ENCODE results near the gene LEPR. TPM values are rescaled to one million over a fixed set of nuclear protein-coding genes. Genes with fewer than 3 reads are reported as not detected.

Gene LEPR
- total and polyA plus RNA-seq, 4 donors: 42.0 to 103 (median 72.7) TPM

- no peaks in the 10 kb centered on the region for H3K9me3 ChIP-seq (ENCODE audit: control insufficient read depth in 4 of 4, low read length in 3 of 4)
- DNase-seq (ENCODE audit: low spot score): no peak
- H3K36me3 ChIP-seq (ENCODE audit: control insufficient read depth in 4 of 4, insufficient read depth in 3 of 4, low read depth in 1 of 4, low read length in 3 of 4): no peaks in the 10 kb centered on the region
- H3K4me3 ChIP-seq (ENCODE audit: low read depth in 1 of 3, low read length in 3 of 3): no peak overlapping the region
- no peaks in the 10 kb centered on the region for H3K27me3 ChIP-seq (ENCODE audit: control insufficient read depth in 4 of 4, insufficient read depth in 4 of 4, low read length in 3 of 4)
- WGBS: 88% methylated on average over 1 of the region's 1 CpG
- no peak for TF ChIP-seq FOXA1 (IDR thresholded peaks at IDR 0.05)
- TF ChIP-seq HNF4G (IDR thresholded peaks at IDR 0.05): no peak
- TF ChIP-seq RXRA (IDR thresholded peaks at IDR 0.05): no peak
- no peak for TF ChIP-seq ZBTB33 (IDR thresholded peaks at IDR 0.05)
- TF ChIP-seq JUND (IDR thresholded peaks at IDR 0.05): no peak
- no peak for TF ChIP-seq MAX (IDR thresholded peaks at IDR 0.05)
- no peak for TF ChIP-seq YY1 (IDR thresholded peaks at IDR 0.05)
- no peak for TF ChIP-seq HNF4A (conservative IDR thresholded peaks at IDR 0.05)
- TF ChIP-seq RAD21 (IDR thresholded peaks at IDR 0.05): no peak
- TF ChIP-seq GABPA (IDR thresholded peaks at IDR 0.05 in 1 of 2, conservative IDR thresholded peaks at IDR 0.05 in 1 of 2): no peak
- no peak for TF ChIP-seq CTCF (IDR thresholded peaks at IDR 0.05; ENCODE audit: low read depth, low read length, missing input control)
- no peak overlapping the region for H3K9ac ChIP-seq (ENCODE audit: low read depth in 1 of 2, low read length in 2 of 2)
- no peaks in the 10 kb centered on the region for H3K4me1 ChIP-seq (ENCODE audit: control insufficient read depth in 4 of 4, insufficient read depth in 4 of 4, low read length in 3 of 4)
- no peak overlapping the region for H3K27ac ChIP-seq (ENCODE audit: low read depth in 1 of 2, low read length in 2 of 2)
Observed at GRCh38 chr1:65393928-65394327, 26.5 kb upstream of the LEPR start.

- TF ChIP-seq HNF4A (conservative IDR thresholded peaks at IDR 0.05) (no peak), JUND (IDR thresholded peaks at IDR 0.05) (no peak), NR2F2 (IDR thresholded peaks at IDR 0.05) (no peak), YY1 (IDR thresholded peaks at IDR 0.05) (no peak), GABPA (IDR thresholded peaks at IDR 0.05 in 1 of 2, conservative IDR thresholded peaks at IDR 0.05 in 1 of 2) (no peak), CTCF (IDR thresholded peaks at IDR 0.05; ENCODE audit: low read depth, low read length, missing input control) (no peak), REST (IDR thresholded peaks at IDR 0.05) (no peak), FOXA1 (IDR thresholded peaks at IDR 0.05) (no peak), RXRA (IDR thresholded peaks at IDR 0.05) (no peak), ATF3 (IDR thresholded peaks at IDR 0.05) (no peak), HNF4G (IDR thresholded peaks at IDR 0.05) (no peak), SP1 (IDR thresholded peaks at IDR 0.05) (no peak)
- WGBS: 89% methylated on average over 3 of the region's 3 CpGs
- no peaks in the 10 kb centered on the region for H3K4me1 ChIP-seq (ENCODE audit: control insufficient read depth in 4 of 4, insufficient read depth in 4 of 4, low read length in 3 of 4)
- H3K9me3 ChIP-seq (ENCODE audit: control insufficient read depth in 4 of 4, low read length in 3 of 4): no peaks in the 10 kb centered on the region
- H3K9ac ChIP-seq (ENCODE audit: low read depth in 1 of 2, low read length in 2 of 2): no peak overlapping the region
- no peak overlapping the region for H3K27ac ChIP-seq (ENCODE audit: low read depth in 1 of 2, low read length in 2 of 2)
- H3K27me3 ChIP-seq (ENCODE audit: control insufficient read depth in 4 of 4, insufficient read depth in 4 of 4, low read length in 3 of 4): no peaks in the 10 kb centered on the region
- no peak overlapping the region for H3K4me3 ChIP-seq (ENCODE audit: low read depth in 1 of 3, low read length in 3 of 3)
- no peaks in the 10 kb centered on the region for H3K36me3 ChIP-seq (ENCODE audit: control insufficient read depth in 4 of 4, insufficient read depth in 3 of 4, low read depth in 1 of 4, low read length in 3 of 4)
- no peak for DNase-seq (ENCODE audit: low spot score)
Observed at GRCh38 chr1:65395887-65396612, 24.4 kb upstream of the LEPR start.

All from liver (tissue), 9 donors.